GM10266 (cell line): ENCODE data around the gene ADM2.
"Not testable (repeated sequence)": the region's sequence is repeated elsewhere in the genome, so short reads cannot be mapped to it uniquely, and the experiment has no call there.

ENCODE experiments used
- DNase-seq: peaks from one replicate; pipeline ENCODE4 v3.0.0; 2012; ENCODE audit errors: extremely low spot score
- TF ChIP-seq, protein P1 (sequence below): IDR thresholded peaks from 2 replicates; pipeline ENCODE4 v1.5.1; 2012; ENCODE audit warnings: mild to moderate bottlenecking, low read depth; ENCODE audit not compliant: control insufficient read depth, insufficient read depth; ENCODE audit errors: missing control alignments

ADM2 gene

DNA sequence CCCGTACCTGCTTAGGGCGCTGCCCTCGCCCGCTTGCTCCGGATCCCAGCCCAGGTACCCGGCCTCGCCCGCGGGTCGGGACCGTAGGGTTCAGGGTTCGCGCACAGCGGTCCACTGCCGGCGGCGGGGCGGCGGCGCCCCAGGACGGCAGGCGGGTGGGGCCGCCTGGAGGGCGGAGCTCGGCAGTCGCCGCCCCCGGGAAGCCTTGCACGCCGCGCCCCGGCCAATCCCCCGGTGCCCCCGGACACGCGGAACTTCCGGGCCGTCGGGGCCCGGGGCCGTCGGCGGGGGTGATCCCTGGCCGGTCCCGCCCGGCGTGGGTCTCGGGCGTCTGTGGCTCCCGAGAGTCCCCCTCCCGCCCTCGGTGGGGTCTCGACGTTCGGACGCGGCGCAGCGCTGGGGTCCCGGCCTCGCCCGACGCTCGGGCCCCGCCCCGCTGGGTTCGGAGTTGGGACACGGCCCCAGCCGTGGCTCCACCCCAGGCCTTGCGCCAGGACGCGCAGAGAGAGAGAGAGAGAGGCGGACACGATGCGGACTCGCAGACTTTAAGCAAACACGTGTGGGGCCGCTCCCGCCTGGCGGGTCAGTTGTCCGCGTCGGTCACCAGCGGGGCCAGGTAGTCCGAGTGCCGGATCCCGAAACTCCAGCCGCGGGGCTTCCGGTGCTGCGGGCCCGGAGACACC lies 48.7 kb downstream of the ADM2 start, which contains the start of gene TYMP:
TYMP (minus strand) TSS at position 116 of the 683 bp plus-strand sequence. CDS start 303 bp downstream, outside the sequence.
- peak; percentile 91 for DNase-seq
- TF ChIP-seq, protein P1, sequence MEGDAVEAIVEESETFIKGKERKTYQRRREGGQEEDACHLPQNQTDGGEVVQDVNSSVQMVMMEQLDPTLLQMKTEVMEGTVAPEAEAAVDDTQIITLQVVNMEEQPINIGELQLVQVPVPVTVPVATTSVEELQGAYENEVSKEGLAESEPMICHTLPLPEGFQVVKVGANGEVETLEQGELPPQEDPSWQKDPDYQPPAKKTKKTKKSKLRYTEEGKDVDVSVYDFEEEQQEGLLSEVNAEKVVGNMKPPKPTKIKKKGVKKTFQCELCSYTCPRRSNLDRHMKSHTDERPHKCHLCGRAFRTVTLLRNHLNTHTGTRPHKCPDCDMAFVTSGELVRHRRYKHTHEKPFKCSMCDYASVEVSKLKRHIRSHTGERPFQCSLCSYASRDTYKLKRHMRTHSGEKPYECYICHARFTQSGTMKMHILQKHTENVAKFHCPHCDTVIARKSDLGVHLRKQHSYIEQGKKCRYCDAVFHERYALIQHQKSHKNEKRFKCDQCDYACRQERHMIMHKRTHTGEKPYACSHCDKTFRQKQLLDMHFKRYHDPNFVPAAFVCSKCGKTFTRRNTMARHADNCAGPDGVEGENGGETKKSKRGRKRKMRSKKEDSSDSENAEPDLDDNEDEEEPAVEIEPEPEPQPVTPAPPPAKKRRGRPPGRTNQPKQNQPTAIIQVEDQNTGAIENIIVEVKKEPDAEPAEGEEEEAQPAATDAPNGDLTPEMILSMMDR = no peak

DNA sequence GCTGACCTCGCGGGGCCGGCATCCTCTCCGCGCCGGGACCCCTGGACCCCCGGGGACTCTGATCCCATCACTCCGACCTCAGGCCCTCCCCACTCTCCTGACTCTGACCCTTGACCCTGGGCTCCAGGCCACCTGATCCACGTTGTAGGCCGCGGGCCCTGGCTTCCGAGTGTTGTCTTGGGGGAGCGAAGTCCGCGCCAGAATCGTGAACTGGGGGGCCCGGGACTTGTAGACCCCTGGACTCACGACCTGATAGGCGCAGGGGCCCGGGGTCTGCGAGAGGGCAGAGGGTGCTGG lies 49.2 kb downstream of the ADM2 start:
- TF ChIP-seq, protein P1 = no peak
- peak; percentile 48 for DNase-seq

- TF ChIP-seq, protein P1 = no peak
- DNase-seq = peak; percentile 86
Measured at GRCh38 chr22:50530877-50531545, 49.7 kb downstream of the ADM2 start.

- peak; percentile 80 for DNase-seq
- TF ChIP-seq, protein P1 = no peak
Measured at GRCh38 chr22:50531546-50531961, 50.2 kb downstream of the ADM2 start.

DNA sequence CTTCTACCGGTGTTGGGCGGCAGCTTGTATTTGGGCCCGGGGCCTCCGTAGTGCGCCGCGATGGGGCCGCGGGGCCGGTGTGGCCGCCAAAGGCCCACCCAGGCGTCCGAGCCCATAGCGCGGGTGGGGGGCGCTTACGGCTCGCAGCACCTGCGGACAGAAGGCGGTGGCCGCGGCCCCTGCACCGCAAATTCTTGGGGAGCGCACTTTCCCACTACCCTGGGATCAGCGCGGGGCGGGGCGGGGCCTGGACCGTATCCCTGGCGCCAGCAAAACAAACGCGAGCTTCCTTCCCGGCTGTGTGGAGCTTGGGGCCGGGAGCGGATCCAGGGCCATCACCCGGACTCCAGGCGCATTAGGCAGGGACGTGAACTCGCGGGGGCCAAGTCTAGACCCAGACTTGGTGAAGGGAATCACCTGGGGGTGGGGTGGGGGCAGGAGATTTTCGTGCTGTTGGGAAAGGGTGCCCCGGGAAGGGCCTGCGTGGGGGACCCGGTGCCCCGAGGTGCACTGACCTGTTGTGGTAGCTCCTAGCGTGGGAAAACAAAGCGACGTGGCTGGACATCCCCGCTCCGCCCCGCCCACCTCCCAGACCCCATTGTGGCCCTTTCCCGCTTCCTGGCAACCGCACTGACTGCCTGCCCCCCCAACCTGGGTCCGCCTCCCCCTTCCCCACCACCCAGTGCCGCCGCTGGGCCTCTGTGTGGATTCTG lies 50.8 kb downstream of the ADM2 start:
- TF ChIP-seq, protein P1 = no peak
- DNase-seq = no peak

GRCh38 chr22:50532824-50533796 lies 51.8 kb downstream of the ADM2 start:
- no peak for DNase-seq
- TF ChIP-seq, protein P1 = no peak

- not testable (repeated sequence) for DNase-seq
Measured at GRCh38 chr22:50533856-50534711, 52.7 kb downstream of the ADM2 start.
